Astrocyte of the spinal cord (primary cell): ENCODE results near the gene SFMBT1.

ENCODE experiments used
- DNase-seq: peaks from one replicate; pipeline ENCODE4 v3.0.0; 2011; ENCODE audit warnings: low read depth, low spot score
- H3K4me3 ChIP-seq: 2 replicates; pipeline ENCODE4 v1.5.1; 2011; ENCODE audit warnings: low read depth, mild to moderate bottlenecking, low read length, moderate library complexity
- in situ Hi-C: cut with HindIII; loops from 2 replicates; pipeline ENCODE4 v1.10.0; 2017; ENCODE audit warnings: low sequenced_read_pairs
- TF ChIP-seq, protein P1 (sequence below): IDR thresholded peaks from 2 replicates; pipeline ENCODE4 v1.5.1; 2012; ENCODE audit warnings: low read depth, mild to moderate bottlenecking, low read length, inconsistent platforms

SFMBT1 gene

GRCh38 chr3:53028641-53029040 lies 17.2 kb downstream of the SFMBT1 start:
- no peak for DNase-seq
- TF ChIP-seq, protein P1, sequence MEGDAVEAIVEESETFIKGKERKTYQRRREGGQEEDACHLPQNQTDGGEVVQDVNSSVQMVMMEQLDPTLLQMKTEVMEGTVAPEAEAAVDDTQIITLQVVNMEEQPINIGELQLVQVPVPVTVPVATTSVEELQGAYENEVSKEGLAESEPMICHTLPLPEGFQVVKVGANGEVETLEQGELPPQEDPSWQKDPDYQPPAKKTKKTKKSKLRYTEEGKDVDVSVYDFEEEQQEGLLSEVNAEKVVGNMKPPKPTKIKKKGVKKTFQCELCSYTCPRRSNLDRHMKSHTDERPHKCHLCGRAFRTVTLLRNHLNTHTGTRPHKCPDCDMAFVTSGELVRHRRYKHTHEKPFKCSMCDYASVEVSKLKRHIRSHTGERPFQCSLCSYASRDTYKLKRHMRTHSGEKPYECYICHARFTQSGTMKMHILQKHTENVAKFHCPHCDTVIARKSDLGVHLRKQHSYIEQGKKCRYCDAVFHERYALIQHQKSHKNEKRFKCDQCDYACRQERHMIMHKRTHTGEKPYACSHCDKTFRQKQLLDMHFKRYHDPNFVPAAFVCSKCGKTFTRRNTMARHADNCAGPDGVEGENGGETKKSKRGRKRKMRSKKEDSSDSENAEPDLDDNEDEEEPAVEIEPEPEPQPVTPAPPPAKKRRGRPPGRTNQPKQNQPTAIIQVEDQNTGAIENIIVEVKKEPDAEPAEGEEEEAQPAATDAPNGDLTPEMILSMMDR: no peak
- in situ Hi-C loops: no loop called here
- no peak overlapping the region for H3K4me3 ChIP-seq

- DNase-seq: no peak
- TF ChIP-seq, protein P1: no peak
- H3K4me3 ChIP-seq: no peak overlapping the region
- in situ Hi-C loops: no loop called here
Observed at GRCh38 chr3:53027254-53027844, 18.5 kb downstream of the SFMBT1 start.

GRCh38 chr3:53026382-53027162 lies 19.3 kb downstream of the SFMBT1 start:
- no peak overlapping the region for H3K4me3 ChIP-seq
- TF ChIP-seq, protein P1: no peak
- DNase-seq: no peak
- in situ Hi-C loops: no loop called here

DNA sequence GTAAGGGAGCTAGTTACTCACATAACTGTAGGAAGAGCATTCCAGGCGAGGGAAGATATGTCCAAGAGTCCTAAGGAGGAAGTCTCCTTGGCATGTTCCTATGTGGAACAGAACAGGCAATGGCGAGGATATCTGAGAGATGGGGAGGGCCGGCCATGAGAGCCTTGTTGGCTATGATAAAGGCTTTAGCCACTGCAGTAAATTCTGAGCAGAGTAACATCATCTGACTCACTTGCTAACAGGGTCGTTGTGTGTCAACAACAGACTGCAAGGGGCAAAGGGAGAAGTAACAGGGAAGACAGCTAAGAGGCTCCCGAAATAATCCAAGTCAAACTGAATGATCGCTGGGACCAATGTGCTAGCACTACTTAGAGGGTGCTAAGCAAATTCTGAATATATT lies 21.6 kb downstream of the SFMBT1 start:
- no peak overlapping the region for H3K4me3 ChIP-seq
- DNase-seq: no peak
- TF ChIP-seq, protein P1: no peak
- in situ Hi-C loops: no loop called here

DNA sequence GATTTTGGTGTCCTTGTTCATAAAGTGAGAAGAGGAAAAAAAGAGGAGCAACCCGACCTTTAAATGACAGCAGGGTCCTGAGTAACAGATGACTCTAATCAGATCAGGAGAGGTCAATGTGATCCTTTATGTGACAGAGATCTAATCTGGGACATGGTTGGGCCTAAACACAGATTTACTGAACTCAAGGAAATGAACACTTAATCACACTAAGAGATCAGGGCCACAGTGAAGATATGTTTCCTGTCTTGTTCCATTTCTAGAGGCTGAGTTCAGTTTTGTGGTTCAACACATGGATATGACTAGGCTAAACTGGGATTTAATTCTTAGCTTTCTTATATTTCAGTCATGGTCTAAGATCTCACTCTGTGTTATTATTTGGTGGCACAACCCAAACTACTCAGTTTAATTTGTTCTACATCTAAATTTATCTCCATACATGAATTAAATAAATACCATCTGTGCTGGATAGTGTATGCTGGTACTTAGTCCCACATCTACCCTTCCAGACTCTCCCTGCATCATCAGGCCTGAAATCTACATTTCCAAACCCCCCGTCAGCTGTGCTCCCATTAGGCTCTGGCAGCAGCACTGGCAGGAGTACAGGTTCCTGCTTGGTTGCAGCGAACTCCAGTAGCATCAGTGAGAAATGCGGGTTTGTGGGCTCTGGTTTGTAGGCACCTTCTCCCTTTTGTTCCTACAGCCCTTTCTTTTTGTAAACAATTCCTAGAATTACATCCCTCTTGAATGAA lies 22.6 kb downstream of the SFMBT1 start:
- TF ChIP-seq, protein P1: no peak
- in situ Hi-C loops: no loop called here
- no peak overlapping the region for H3K4me3 ChIP-seq
- no peak for DNase-seq

- in situ Hi-C loops: no loop called here
- DNase-seq: no peak
- no peak overlapping the region for H3K4me3 ChIP-seq
- TF ChIP-seq, protein P1: no peak
Observed at GRCh38 chr3:53022647-53023046, 23.2 kb downstream of the SFMBT1 start.
